Spleen (tissue), 7 donors: ENCODE results near the gene SHISA9.

ENCODE experiments used
- CTCF ChIP-seq, 11 experiments: fragments of 200-600 bp in 7 of 11; fragments of 450-650 bp in 4 of 11; sonication (generic) in 4 of 11; IDR thresholded peaks in 8 of 11; conservative IDR thresholded peaks in 3 of 11; 1 replicate in 7 of 11; 2 replicates in 4 of 11; pipeline versions ENCODE4 v1.4.0 to v1.8.0; 2016 to 2021; ENCODE audit warnings: antibody characterized with exemption in 11 of 11, inconsistent platforms in 4 of 11, mild to moderate bottlenecking in 1 of 11
- POLR2AphosphoS5 ChIP-seq, 3 donors: sonication (generic); formaldehyde crosslinking; IDR thresholded peaks; one replicate each; pipeline ENCODE4 v1.5.1; 2017; ENCODE audit warnings: antibody characterized with exemption in 3 of 3
- donor health status: DM: no; HTN: no; CAD: no; lungs with moderate emphysema.
- donor health status: DM: no; HTN: no; CAD: no.
- donor health status: DM: no; HTN: no; CAD: no.

- TF ChIP-seq CTCF (IDR thresholded peaks at IDR 0.05 in 8 of 11, conservative IDR thresholded peaks at IDR 0.05 in 3 of 11) (no peak), POLR2AphosphoS5 (IDR thresholded peaks at IDR 0.05) (no peak)
Observed at GRCh38 chr16:13029786-13030185, 128.4 kb downstream of the SHISA9 start.
